Upper lobe of right lung (tissue), 1 donor: ENCODE data around the gene GRIA1. TPM values are rescaled to one million over a fixed set of nuclear protein-coding genes. Genes with fewer than 3 reads are reported as not detected.

Experiments
- ATAC-seq: fragments of 200-7000 bp; cut with Tn5 transposase; one replicate; pipeline ENCODE4 v1.9.1; 2020; ENCODE audit warnings: mild to moderate bottlenecking, moderate library complexity
- DNase-seq: peaks from one replicate; pipeline ENCODE4 v3.0.0-alpha.2; 2020
- H3K27ac ChIP-seq: fragments of 200-600 bp; one replicate; pipeline ENCODE4 v1.8.0; 2022
- H3K27me3 ChIP-seq: fragments of 200-600 bp; one replicate; pipeline ENCODE4 v1.8.0; 2022; ENCODE audit warnings: mild to moderate bottlenecking
- H3K36me3 ChIP-seq: fragments of 200-600 bp; one replicate; pipeline ENCODE4 v1.8.0; 2022
- H3K4me1 ChIP-seq: fragments of 200-600 bp; one replicate; pipeline ENCODE4 v1.8.0; 2022
- H3K4me3 ChIP-seq: fragments of 200-600 bp; one replicate; pipeline ENCODE4 v1.8.0; 2022; ENCODE audit warnings: mild to moderate bottlenecking
- H3K9me3 ChIP-seq: fragments of 200-600 bp; one replicate; pipeline ENCODE4 v1.8.0; 2022
- CTCF ChIP-seq: fragments of 200-600 bp; IDR thresholded peaks from one replicate; pipeline ENCODE4 v1.8.0; 2022; ENCODE audit warnings: antibody characterized with exemption
- intact Hi-C: fragments of 100-400 bp; cut with DNase I; formaldehyde crosslinking; loops from one replicate; pipeline ENCODE4 v1.11.0; 2022
- total RNA-seq: library from RNA; stranded (reverse); fragmentation: NEBNext Ultra II Directional; extraction: Animal tissue kit (Norgen Biotek cat#: 25700); gene quantifications from one replicate; pipeline ENCODE4 v1.2.1, GENCODE V29; 2021
- donor health status: DM: no; HTN: yes; CAD: no; lungs with severe emphysema.

Gene GRIA1
- total RNA-seq, 1 donor from 2014 or later, result 21.9 TPM

- Histone ChIP-seq H3K27ac (no peak overlapping the region), H3K4me3 (no peak overlapping the region), H3K4me1 (no peaks in the 10 kb centered on the region), H3K36me3 (no peaks in the 10 kb centered on the region), H3K9me3 (no peaks in the 10 kb centered on the region), H3K27me3 (no peaks in the 10 kb centered on the region)
- no peak for TF ChIP-seq CTCF
- DNase-seq (no peak), ATAC-seq (peak; percentile 46)
- intact Hi-C loops, result no loop called here
Measured at GRCh38 chr5:153792305-153792704, 301.8 kb downstream of the GRIA1 start.

DNA sequence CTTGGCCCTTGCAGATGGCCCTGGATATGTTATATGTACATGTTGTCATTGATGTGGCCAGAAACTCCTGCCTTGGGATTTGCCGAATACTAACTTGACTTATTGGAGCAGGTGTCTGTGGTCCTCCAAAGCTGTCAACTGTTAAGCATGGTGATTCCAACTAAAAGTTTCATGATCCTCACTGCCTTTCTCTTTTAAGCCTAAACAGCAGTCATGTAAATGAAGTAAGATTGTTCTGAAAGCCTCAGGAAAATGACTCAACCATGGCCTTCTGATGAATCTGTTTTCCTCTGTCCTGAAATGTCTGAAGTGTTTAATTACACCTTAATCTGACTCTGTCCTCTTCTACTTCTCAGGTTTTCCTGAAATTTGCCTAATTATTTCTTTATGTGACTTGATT, 303.2 kb downstream of the GRIA1 start:
- Histone ChIP-seq H3K4me1 (no peaks in the 10 kb centered on the region), H3K27me3 (no peaks in the 10 kb centered on the region), H3K36me3 (no peaks in the 10 kb centered on the region), H3K9me3 (no peaks in the 10 kb centered on the region), H3K27ac (no peak overlapping the region), H3K4me3 (no peak overlapping the region)
- DNase-seq (no peak), ATAC-seq (no peak)
- intact Hi-C loops, result no loop called here
- no peak for TF ChIP-seq CTCF

DNA sequence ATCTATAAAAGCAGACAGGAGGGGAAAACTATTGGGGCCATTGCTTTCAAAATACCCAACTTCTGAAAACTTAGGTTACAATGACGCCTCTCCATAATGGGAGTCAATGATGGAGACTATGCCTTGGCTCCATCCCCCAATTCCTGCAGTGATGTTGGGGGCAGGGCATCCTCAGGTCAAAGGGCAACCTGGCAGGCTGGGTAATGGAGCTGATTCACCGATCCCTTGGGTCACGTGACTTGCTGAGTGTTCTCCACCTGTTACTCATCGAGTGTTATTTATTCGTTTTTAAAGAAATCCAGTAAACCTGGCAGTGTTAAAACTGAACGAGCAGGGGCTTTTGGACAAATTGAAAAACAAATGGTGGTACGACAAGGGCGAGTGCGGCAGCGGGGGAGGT, 303.9 kb downstream of the GRIA1 start:
- H3K36me3 ChIP-seq, result no peaks in the 10 kb centered on the region
- intact Hi-C loops, result no loop called here
- H3K4me3 ChIP-seq, result no peak overlapping the region
- no peaks in the 10 kb centered on the region for H3K4me1 ChIP-seq
- H3K9me3 ChIP-seq, result no peaks in the 10 kb centered on the region
- TF ChIP-seq CTCF, result no peak
- no peaks in the 10 kb centered on the region for H3K27me3 ChIP-seq
- no peak for ATAC-seq
- no peak overlapping the region for H3K27ac ChIP-seq
- DNase-seq, result no peak

DNA sequence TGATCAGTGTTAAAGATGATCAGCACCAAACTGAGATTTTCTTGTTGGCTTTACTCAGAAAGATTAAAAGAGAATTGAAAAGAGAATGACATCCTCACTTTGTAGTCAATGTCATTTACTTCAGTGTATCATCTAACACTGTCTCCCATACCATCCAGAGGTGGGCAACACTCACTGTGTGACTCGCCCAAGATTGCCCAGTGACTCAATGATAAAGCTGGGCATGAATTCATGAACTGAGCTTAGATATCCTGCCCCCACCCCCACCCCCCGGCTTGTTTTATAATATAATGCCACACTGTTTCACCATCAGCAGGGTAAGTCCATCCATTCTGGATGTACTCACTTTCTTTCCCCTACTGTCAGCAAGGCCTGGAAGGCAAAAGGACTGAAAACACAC, 306.1 kb downstream of the GRIA1 start:
- no peaks in the 10 kb centered on the region for H3K27me3 ChIP-seq
- no peak overlapping the region for H3K4me3 ChIP-seq
- no peaks in the 10 kb centered on the region for H3K36me3 ChIP-seq
- intact Hi-C loops, result no loop called here
- H3K9me3 ChIP-seq, result no peaks in the 10 kb centered on the region
- no peak for TF ChIP-seq CTCF
- no peaks in the 10 kb centered on the region for H3K4me1 ChIP-seq
- H3K27ac ChIP-seq, result no peak overlapping the region
- ATAC-seq, result no peak
- DNase-seq, result no peak

- no peak overlapping the region for H3K4me3 ChIP-seq
- no peaks in the 10 kb centered on the region for H3K27me3 ChIP-seq
- no peaks in the 10 kb centered on the region for H3K4me1 ChIP-seq
- intact Hi-C loops, result no loop called here
- ATAC-seq (no peak), DNase-seq (no peak)
- no peak overlapping the region for H3K27ac ChIP-seq
- TF ChIP-seq CTCF, result no peak
- no peaks in the 10 kb centered on the region for H3K9me3 ChIP-seq
- H3K36me3 ChIP-seq, result no peaks in the 10 kb centered on the region
Measured at GRCh38 chr5:153797484-153797883, 307.0 kb downstream of the GRIA1 start.

DNA sequence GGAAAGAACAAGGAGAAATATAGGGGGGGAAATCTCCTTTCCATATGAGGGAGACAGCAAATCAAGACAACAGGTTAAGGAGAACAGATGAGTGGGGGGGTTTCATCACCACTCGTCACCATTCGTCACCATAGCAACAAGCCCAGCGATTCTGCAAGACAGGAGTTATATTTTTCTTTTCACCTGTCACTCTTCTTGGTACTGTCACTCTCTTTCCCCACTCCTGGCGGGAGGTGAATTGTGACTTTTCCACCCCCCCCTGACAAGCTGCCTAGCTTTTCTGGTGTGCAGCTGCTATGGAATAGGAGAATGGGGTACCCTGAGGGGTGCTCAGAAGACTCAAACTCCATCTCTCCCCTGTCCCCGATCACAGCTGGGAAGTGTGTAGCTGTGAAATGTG, 308.4 kb downstream of the GRIA1 start:
- Histone ChIP-seq H3K27me3 (no peaks in the 10 kb centered on the region), H3K27ac (no peak overlapping the region), H3K4me3 (no peak overlapping the region), H3K4me1 (no peaks in the 10 kb centered on the region), H3K36me3 (no peaks in the 10 kb centered on the region), H3K9me3 (no peaks in the 10 kb centered on the region)
- no peak for TF ChIP-seq CTCF
- intact Hi-C loops, result no loop called here
- ATAC-seq (no peak), DNase-seq (no peak)
